ENCODE measurements around the gene PRPSAP1.
"Not testable (repeated sequence)": the region's sequence is repeated elsewhere in the genome, so short reads cannot be mapped to it uniquely, and the experiment has no call there.

PRPSAP1 gene

DNA sequence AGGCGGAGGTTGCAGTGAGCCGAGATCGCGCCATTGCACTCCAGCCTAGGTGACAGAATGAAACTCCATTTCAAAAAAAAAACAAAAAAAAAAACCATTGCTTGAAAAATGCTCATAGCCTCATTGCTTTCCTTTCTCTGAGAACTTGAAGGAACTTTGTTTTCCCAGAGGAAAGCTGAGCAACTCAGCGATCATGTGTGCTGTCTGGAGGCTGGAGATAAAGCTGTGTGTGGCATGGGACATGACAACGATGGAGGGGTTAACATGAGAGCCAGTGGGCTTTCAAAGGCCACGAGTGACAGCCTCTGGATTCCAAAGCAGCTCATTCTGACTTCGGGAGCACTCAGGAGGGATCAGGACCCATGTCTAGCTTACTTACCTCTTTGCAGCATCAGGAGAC is 24.1 kb downstream of the PRPSAP1 start:
- Mint-ChIP-seq H3K9me3 (no peaks in the 10 kb centered on the region), H3K4me3 (no peak overlapping the region), H3K27me3 (no peaks in the 10 kb centered on the region), H3K4me1 (ENCODE audit: low read depth) (no peaks in the 10 kb centered on the region), H3K27ac (no peak overlapping the region), H3K36me3 (ENCODE audit: low read depth) (peaks cover 37% of the 10 kb centered on the region)

- Mint-ChIP-seq H3K4me3 (no peak overlapping the region), H3K4me1 (ENCODE audit: low read depth) (no peaks in the 10 kb centered on the region), H3K27me3 (no peaks in the 10 kb centered on the region), H3K27ac (no peak overlapping the region), H3K36me3 (ENCODE audit: low read depth) (peaks cover 41% of the 10 kb centered on the region), H3K9me3 (no peaks in the 10 kb centered on the region)
Measured at GRCh38 chr17:76327696-76328095, 26.0 kb downstream of the PRPSAP1 start.

DNA sequence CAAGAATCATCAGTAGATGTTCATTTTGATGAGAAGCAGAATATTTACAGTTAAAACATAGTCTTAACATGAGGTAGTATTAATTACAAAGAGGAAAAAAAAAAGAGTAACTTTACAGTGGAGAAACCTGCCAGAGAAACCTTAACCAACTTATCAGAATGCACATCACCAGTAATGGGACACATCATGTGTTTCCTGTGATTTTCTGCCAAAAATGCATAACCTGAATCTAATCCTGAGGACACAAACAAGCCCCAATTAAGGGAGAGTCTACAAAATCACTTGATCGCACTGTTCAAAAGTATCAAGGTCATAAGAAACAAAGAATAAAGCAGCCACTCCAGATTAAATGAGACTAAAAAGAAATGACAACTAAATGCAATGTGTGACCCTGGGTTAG is 27.4 kb downstream of the PRPSAP1 start:
- Mint-ChIP-seq H3K9me3 (no peaks in the 10 kb centered on the region), H3K4me1 (ENCODE audit: low read depth) (no peaks in the 10 kb centered on the region), H3K36me3 (ENCODE audit: low read depth) (peaks cover 32% of the 10 kb centered on the region), H3K4me3 (no peak overlapping the region), H3K27ac (no peak overlapping the region), H3K27me3 (no peaks in the 10 kb centered on the region)

DNA sequence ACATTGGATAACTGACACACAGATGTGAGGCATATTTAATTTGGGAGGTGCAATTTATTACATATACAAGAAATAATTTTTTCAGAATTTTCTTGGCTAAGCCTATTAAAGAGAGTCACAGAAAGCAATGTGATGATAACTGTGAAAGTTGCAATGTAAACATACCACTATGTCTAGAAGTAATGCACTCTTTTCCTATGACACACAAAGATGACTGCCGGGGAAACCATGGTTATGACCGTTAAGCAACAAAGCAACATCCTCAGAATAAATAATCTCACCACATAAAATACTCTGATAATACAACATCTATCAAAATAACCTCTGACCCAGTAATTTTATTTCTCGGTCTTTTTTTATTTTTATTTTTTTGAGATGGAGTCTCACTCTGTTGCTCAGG is 35.1 kb downstream of the PRPSAP1 start:
- Mint-ChIP-seq H3K27me3 (no peaks in the 10 kb centered on the region), H3K4me1 (ENCODE audit: low read depth) (peaks cover 6% of the 10 kb centered on the region), H3K27ac (no peak overlapping the region), H3K36me3 (ENCODE audit: low read depth) (peaks cover 12% of the 10 kb centered on the region), H3K4me3 (no peak overlapping the region), H3K9me3 (no peaks in the 10 kb centered on the region)

DNA sequence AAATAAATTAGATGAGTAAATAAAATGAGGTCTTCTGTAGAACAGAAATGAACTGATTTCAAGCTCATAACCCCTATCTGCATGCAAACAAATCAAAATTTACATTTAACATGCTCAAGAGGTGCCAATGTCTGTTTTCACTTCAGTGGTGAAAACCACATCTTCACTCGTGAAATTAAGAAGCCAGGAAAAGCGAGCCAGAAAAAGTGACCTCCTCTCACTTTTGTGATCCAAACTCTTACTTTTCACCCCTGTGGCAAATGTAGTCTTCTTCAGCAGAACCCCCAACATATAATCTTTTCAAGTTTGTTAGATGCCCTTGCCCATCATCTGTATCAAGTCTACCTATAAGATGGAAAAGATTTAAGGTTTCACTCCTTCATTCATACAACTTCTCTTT is 36.2 kb downstream of the PRPSAP1 start:
- Mint-ChIP-seq H3K36me3 (ENCODE audit: low read depth) (peaks cover 8% of the 10 kb centered on the region), H3K4me3 (no peak overlapping the region), H3K27me3 (no peaks in the 10 kb centered on the region), H3K4me1 (ENCODE audit: low read depth) (peaks cover 6% of the 10 kb centered on the region), H3K9me3 (no peaks in the 10 kb centered on the region), H3K27ac (no peak overlapping the region)

DNA sequence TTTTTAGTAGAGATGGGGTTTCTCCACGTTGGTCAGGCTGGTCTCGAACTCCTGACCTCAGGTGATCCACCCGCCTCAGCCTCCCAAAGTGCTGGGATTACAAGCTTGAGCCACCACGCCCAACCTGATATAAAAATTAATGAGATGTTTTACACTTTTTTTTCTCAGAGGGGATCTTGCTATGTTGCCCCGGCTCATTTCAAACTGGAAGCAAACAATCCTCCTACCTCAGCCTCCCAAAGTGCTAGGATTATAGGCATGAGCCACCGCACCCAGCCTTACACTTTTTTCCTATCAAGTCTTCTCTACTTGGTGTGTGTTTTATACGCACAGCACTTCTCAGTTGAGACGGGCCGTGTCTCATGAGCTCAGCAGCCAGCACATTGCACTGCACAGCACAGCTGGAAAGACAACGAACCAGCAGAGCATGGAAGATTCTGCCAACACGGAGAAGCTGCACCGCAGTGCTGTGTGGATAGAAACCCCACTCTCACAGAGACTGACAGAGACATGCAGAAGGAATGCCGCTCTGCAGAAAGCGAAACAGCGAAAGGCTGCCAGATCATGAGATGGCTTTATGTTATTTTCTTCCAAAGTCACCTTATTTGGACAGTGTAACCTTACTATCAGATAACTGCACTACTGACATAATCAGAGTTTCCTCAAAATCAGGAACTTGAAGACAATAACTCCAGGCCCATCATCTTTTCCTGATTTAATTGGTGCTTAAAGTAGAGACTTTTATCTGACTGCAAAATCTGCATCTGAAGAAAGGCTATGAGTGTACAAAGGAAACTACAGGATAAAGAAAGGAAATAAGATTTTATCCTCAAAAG is 39.1 kb downstream of the PRPSAP1 start:
- Mint-ChIP-seq H3K4me3 (no peak overlapping the region), H3K4me1 (ENCODE audit: low read depth) (peaks cover 6% of the 10 kb centered on the region), H3K27ac (no peak overlapping the region), H3K36me3 (ENCODE audit: low read depth) (peaks cover 15% of the 10 kb centered on the region), H3K9me3 (no peaks in the 10 kb centered on the region), H3K27me3 (no peaks in the 10 kb centered on the region)

DNA sequence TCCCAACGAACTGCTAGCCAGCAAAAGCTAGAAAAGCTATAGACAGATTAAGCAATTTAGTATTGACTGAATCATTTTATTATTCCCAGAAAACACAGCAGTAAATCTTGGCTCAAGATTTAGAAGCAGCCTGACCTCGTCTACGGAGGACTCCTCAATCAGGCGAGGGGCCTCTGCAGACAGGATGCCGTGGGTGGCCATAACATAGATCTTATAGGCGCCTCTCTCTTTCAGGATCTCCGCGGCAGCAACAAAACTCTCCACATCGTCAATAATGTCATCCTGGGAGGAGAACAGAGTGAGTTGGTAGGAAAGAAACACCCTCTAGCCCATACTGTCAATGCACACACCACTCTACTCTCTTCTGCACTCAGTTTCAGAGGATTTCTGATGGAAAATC is 41.0 kb downstream of the PRPSAP1 start:
- no peaks in the 10 kb centered on the region for H3K27me3 Mint-ChIP-seq
- peaks cover 19% of the 10 kb centered on the region for H3K36me3 Mint-ChIP-seq (ENCODE audit: low read depth)
- H3K4me1 Mint-ChIP-seq (ENCODE audit: low read depth): peaks cover 6% of the 10 kb centered on the region
- H3K27ac Mint-ChIP-seq: no peak overlapping the region
- H3K4me3 Mint-ChIP-seq: no peak overlapping the region
- H3K9me3 Mint-ChIP-seq: no peaks in the 10 kb centered on the region

- H3K36me3 Mint-ChIP-seq (ENCODE audit: low read depth): peaks cover 16% of the 10 kb centered on the region
- no peaks in the 10 kb centered on the region for H3K9me3 Mint-ChIP-seq
- H3K27me3 Mint-ChIP-seq: no peaks in the 10 kb centered on the region
- no peak overlapping the region for H3K4me3 Mint-ChIP-seq
- H3K4me1 Mint-ChIP-seq (ENCODE audit: low read depth): no peaks in the 10 kb centered on the region
- H3K27ac Mint-ChIP-seq: peak overlapping the region; percentile 22
Measured at GRCh38 chr17:76309461-76309860, 44.3 kb downstream of the PRPSAP1 start.

DNA sequence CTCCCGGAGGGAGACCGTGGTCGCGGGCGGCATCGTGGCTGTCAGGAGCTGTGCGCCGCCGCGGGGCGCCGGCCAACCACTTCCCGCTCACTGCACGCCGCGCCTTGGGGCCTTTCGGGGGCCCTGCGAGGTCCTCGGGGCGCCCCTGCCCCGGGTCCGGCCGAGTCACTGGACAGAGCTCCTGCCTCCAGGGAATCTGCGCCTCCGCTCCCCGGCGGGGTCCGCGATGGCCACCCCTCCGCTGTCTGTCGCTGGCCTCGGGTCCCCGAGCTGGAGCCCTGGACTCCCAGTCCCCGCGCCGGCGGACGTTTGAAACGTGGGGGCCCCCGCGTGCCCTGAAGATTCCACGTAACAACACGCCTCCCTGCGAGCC is 45.8 kb downstream of the PRPSAP1 start, which contains the start of gene QRICH2:
Gene QRICH2, minus strand, starts transcription at position 311 of the 373 bp plus-strand sequence. Its CDS starts 278 bp downstream, at position 33.
- H3K36me3 Mint-ChIP-seq (ENCODE audit: low read depth): peaks cover 15% of the 10 kb centered on the region
- H3K27ac Mint-ChIP-seq: no peak within 1 kb of the TSS
- H3K4me1 Mint-ChIP-seq (ENCODE audit: low read depth): no peaks in the 10 kb centered on the region
- H3K4me3 Mint-ChIP-seq: no peak within 1 kb of the TSS
- no peaks in the 10 kb centered on the region for H3K9me3 Mint-ChIP-seq
- no peaks in the 10 kb centered on the region for H3K27me3 Mint-ChIP-seq

GRCh38 chr17:76307299-76307965 is 46.3 kb downstream of the PRPSAP1 start:
- Mint-ChIP-seq H3K9me3 (no peaks in the 10 kb centered on the region), H3K27me3 (no peaks in the 10 kb centered on the region), H3K36me3 (ENCODE audit: low read depth) (peaks cover 15% of the 10 kb centered on the region), H3K27ac (no peak overlapping the region), H3K4me3 (no peak overlapping the region), H3K4me1 (ENCODE audit: low read depth) (no peaks in the 10 kb centered on the region)

DNA sequence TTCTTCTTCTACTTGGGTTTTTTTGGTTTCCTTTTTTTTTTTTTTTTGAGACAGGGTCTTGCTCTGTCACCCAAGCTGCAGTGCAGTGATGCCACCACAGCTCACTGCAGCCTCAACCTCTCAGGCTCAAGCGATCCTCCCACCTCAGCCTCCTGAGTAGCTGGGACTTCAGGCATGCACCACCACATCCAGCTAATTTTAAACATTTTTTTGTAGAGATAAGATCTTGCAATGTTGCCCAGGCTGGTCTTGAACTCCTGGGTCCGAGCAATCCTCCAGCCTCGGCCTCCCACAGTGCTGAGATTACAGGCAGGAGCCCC is 48.6 kb downstream of the PRPSAP1 start:
- H3K4me1 Mint-ChIP-seq (ENCODE audit: low read depth); H3K27ac Mint-ChIP-seq; H3K27me3 Mint-ChIP-seq; H3K9me3 Mint-ChIP-seq; H3K4me3 Mint-ChIP-seq; H3K36me3 Mint-ChIP-seq (ENCODE audit: low read depth): not testable (repeated sequence)

GRCh38 chr17:76304226-76305134 is 49.2 kb downstream of the PRPSAP1 start:
- Mint-ChIP-seq H3K27ac (no peak overlapping the region), H3K36me3 (ENCODE audit: low read depth) (peaks cover 3% of the 10 kb centered on the region), H3K4me3 (no peak overlapping the region), H3K27me3 (no peaks in the 10 kb centered on the region), H3K9me3 (no peaks in the 10 kb centered on the region), H3K4me1 (ENCODE audit: low read depth) (no peaks in the 10 kb centered on the region)

DNA sequence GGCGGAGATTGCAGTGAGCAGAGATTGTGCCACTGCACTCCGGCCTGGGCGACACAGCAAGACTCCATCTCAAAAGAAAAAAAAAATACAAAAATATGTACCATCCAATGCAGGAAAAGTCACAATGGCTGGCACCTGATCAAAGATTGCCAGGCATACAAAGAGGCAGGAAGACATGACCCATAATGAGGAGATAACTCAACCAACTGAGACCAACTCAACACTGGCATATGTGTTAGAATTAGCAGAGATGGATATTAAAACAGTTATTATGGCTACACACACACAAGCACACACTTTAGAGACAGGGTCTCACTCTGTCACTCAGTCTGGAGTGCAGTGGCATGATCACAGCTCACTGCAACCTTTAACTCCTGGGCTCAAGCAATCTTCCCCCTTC is 56.3 kb downstream of the PRPSAP1 start:
- H3K4me3 Mint-ChIP-seq: no peak overlapping the region
- no peak overlapping the region for H3K27ac Mint-ChIP-seq

GRCh38 chr17:76296889-76297288 is 56.8 kb downstream of the PRPSAP1 start:
- Mint-ChIP-seq H3K27me3 (no peaks in the 10 kb centered on the region), H3K27ac (no peak overlapping the region), H3K36me3 (ENCODE audit: low read depth) (no peaks in the 10 kb centered on the region), H3K9me3 (no peaks in the 10 kb centered on the region), H3K4me1 (ENCODE audit: low read depth) (peaks cover 4% of the 10 kb centered on the region), H3K4me3 (no peak overlapping the region)

More for the DNA sequence above, 56.3 kb downstream of the PRPSAP1 start:
- Mint-ChIP-seq H3K9me3 (no peaks in the 10 kb centered on the region), H3K4me1 (ENCODE audit: low read depth) (peaks cover 4% of the 10 kb centered on the region), H3K27me3 (no peaks in the 10 kb centered on the region), H3K36me3 (ENCODE audit: low read depth) (no peaks in the 10 kb centered on the region)

- no peaks in the 10 kb centered on the region for H3K36me3 Mint-ChIP-seq (ENCODE audit: low read depth)
- no peak overlapping the region for H3K27ac Mint-ChIP-seq
- no peak overlapping the region for H3K4me3 Mint-ChIP-seq
- H3K9me3 Mint-ChIP-seq: no peaks in the 10 kb centered on the region
- no peaks in the 10 kb centered on the region for H3K27me3 Mint-ChIP-seq
- peaks cover 4% of the 10 kb centered on the region for H3K4me1 Mint-ChIP-seq (ENCODE audit: low read depth)
Measured at GRCh38 chr17:76296186-76296585, 57.5 kb downstream of the PRPSAP1 start.

Data from stimulated activated naive CD8-positive, alpha-beta T cell treated with anti-CD3 and anti-CD28 coated beads, Interleukin-15, Interleukin-2, amounts not matched to agents 100 ng/mL and 50 ng/mL, for 24 hours (primary cell).